Common myeloid progenitor, CD34-positive (primary cell): Measurements from ENCODE around the gene NTN3.

Source experiments
- CTCF ChIA-PET: fragments of 350-600 bp; sonication (Branson Sonifier 250); formaldehyde crosslinking; loops from one replicate; lab custom pipeline; 2021; ENCODE audit warnings: antibody characterized with exemption; lab: Charles Lee
- POLR2A ChIA-PET: fragments of 350-600 bp; sonication (Branson Sonifier 250); formaldehyde crosslinking; loops from one replicate; lab custom pipeline; 2021; ENCODE audit warnings: antibody characterized with exemption; lab: Charles Lee
- DNase-seq, 3 donors: peaks; one replicate each; pipeline versions ENCODE4 v3.0.0 to v3.0.0-alpha.2; 2013
- H3K27ac ChIP-seq, 2 experiments: 1 replicate in 1 of 2; 2 replicates in 1 of 2; pipeline ENCODE4 v1.7.0; 2013; ENCODE audit warnings: inconsistent platforms in 2 of 2, low read length in 2 of 2, mild to moderate bottlenecking in 2 of 2, low read depth in 1 of 2, moderate library complexity in 1 of 2; ENCODE audit not compliant: severe bottlenecking in 2 of 2, insufficient read depth in 1 of 2, poor library complexity in 1 of 2
- H3K27me3 ChIP-seq, 5 experiments: replicated peaks in 2 of 5; 1 replicate in 3 of 5; 2 replicates in 2 of 5; pipeline versions ENCODE4 v1.6.1 to v1.7.0; 2013; ENCODE audit warnings: low read length in 4 of 5, mild to moderate bottlenecking in 2 of 5, moderate library complexity in 2 of 5, inconsistent platforms in 1 of 5; ENCODE audit not compliant: insufficient read depth in 5 of 5, control insufficient read depth in 4 of 5
- H3K36me3 ChIP-seq, 4 experiments: 1 replicate in 2 of 4; 2 replicates in 2 of 4; pipeline versions ENCODE4 v1.6.1 to v1.7.0; 2013; ENCODE audit warnings: low read length in 3 of 4, control low read depth in 1 of 4, mild to moderate bottlenecking in 1 of 4; ENCODE audit not compliant: control insufficient read depth in 4 of 4, insufficient read depth in 4 of 4
- H3K4me1 ChIP-seq, 4 experiments: 1 replicate in 3 of 4; 2 replicates in 1 of 4; pipeline versions ENCODE4 v1.6.1 to v1.7.1; 2013; ENCODE audit warnings: low read length in 3 of 4, mild to moderate bottlenecking in 3 of 4, control low read depth in 1 of 4, inconsistent platforms in 1 of 4, moderate library complexity in 1 of 4; ENCODE audit not compliant: control insufficient read depth in 4 of 4, insufficient read depth in 4 of 4; ENCODE audit errors: control extremely low read depth in 1 of 4
- H3K4me3 ChIP-seq, 7 experiments: 1 replicate in 4 of 7; 2 replicates in 3 of 7; pipeline versions ENCODE4 v1.5.1 to v1.7.0; 2013; ENCODE audit warnings: mild to moderate bottlenecking in 7 of 7, low read length in 6 of 7, moderate library complexity in 6 of 7, inconsistent platforms in 2 of 7, low read depth in 2 of 7, control low read depth in 1 of 7; ENCODE audit not compliant: insufficient read depth in 4 of 7, control insufficient read depth in 1 of 7; ENCODE audit errors: extremely low read depth in 1 of 7
- H3K9me3 ChIP-seq, 5 experiments: 1 replicate in 4 of 5; 2 replicates in 1 of 5; pipeline versions ENCODE4 v1.6.1 to v1.7.1; 2013; ENCODE audit warnings: low read length in 4 of 5, mild to moderate bottlenecking in 2 of 5, inconsistent platforms in 1 of 5, low read depth in 1 of 5, moderate library complexity in 1 of 5; ENCODE audit not compliant: control insufficient read depth in 4 of 5, insufficient read depth in 2 of 5; ENCODE audit errors: control extremely low read depth in 1 of 5
- WGBS: methylation state at CpG from one replicate; pipeline ENCODE4 v1.1.5; 2013; ENCODE audit not compliant: insufficient coverage; 5-methylcytosine and 5-hydroxymethylcytosine counted together

NTN3 gene

DNA sequence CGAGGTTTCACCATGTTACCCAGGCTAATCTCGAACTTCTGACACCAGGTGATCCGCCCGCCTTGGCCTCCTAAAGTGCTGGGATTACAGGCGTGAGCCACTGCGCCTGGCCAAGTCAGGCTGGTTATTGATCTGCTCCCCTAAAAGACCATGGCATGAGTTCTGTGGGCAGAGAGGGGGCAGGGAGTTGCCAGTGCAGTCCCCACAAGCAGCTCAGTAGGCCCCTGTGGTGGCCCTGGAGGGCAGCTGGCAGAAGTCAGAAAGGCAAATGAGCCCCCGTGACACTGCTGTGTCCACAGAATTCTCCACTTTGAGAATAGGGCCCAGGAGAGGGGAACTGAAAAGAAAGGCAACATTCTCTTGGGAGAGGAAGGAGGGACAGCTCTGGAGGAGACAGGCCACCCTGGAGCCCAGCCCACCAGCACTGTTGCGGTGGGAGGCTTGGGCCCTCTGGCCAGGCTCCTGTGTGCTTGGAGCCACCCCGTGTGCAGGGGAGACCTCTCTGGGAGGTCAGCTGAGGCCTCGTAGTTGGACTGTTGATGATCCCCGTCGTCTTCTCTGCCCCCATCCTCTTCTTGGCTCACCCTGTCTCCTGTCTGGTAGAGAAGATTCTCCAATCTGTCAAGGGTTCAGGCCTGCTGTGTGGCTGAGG is 47.0 kb downstream of the NTN3 start:
- peak overlapping the region in 1 of 7 experiments; percentile 14 for H3K4me3 ChIP-seq
- no peaks in the 10 kb centered on the region for H3K27me3 ChIP-seq
- no peak for DNase-seq
- H3K27ac ChIP-seq = peak overlapping the region in 1 of 2 experiments; percentile 51
- ChIA-PET CTCF (no interaction called here), POLR2A (interaction anchor here (3.7 kb wide), 1 partner anchor 13 kb away, joined by 24 read pairs; the partner anchor contains the start of gene CEMP1)
- H3K4me1 ChIP-seq = peaks cover 10 to 68% (median 67%) of the 10 kb centered on the region in 4 experiments
- H3K9me3 ChIP-seq = no peaks in the 10 kb centered on the region
- 95% methylated on average over 10 of the region's 12 CpGs for WGBS
- H3K36me3 ChIP-seq = peaks cover 0 to 29% (median 8%) of the 10 kb centered on the region in 4 experiments

DNA sequence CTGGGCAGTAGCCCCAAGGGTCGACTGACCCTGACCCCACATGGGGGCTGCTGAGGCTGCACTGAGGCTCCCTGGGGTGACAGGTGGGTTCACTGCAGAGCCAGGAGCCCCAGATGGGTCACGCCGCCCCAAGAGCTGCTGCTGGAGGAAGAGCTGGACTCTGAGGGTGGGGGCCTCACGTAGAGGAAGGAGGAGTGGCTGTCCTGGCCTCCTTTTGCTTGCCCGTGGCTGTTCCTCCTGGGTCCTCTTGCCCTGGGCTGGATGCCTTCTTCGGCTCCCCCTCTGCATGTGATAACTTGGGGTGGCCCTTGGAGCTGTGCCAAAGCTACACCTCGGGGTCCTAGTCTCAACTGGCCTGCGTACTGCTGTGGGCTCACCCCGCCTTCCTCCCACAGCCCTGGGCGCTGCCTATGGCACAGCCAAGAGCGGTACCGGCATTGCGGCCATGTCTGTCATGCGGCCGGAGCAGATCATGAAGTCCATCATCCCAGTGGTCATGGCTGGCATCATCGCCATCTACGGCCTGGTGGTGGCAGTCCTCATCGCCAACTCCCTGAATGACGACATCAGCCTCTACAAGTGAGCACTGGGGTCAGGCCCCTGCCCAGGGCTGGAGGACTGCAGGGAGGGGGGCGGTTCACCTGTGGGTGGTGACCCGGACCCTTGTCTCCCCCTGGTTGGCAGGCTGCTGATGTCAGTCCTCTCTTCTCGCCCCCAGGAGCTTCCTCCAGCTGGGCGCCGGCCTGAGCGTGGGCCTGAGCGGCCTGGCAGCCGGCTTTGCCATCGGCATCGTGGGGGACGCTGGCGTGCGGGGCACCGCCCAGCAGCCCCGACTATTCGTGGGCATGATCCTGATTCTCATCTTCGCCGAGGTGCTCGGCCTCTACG is 48.0 kb downstream of the NTN3 start:
- Histone ChIP-seq H3K9me3 (no peaks in the 10 kb centered on the region), H3K36me3 (peaks cover 0 to 39% (median 16%) of the 10 kb centered on the region in 4 experiments), H3K4me3 (peak overlapping the region in 1 of 7 experiments; percentile 33), H3K27me3 (no peaks in the 10 kb centered on the region), H3K27ac (peak overlapping the region in 1 of 2 experiments; percentile 51), H3K4me1 (peaks cover 10 to 65% (median 63%) of the 10 kb centered on the region in 4 experiments)
- ChIA-PET CTCF (interaction anchor here (2.4 kb wide), 1 partner anchor 12 kb away, joined by 7 read pairs; the partner anchor contains the start of gene CEMP1), POLR2A (interaction anchor here (1.7 to 3.7 kb wide), 2 partner anchors 10 to 12 kb away, joined by 11 to 24 read pairs; partner anchors contain the start of gene CEMP1)
- WGBS = 91% methylated on average over 33 of the region's 39 CpGs
- DNase-seq = no peak

DNA sequence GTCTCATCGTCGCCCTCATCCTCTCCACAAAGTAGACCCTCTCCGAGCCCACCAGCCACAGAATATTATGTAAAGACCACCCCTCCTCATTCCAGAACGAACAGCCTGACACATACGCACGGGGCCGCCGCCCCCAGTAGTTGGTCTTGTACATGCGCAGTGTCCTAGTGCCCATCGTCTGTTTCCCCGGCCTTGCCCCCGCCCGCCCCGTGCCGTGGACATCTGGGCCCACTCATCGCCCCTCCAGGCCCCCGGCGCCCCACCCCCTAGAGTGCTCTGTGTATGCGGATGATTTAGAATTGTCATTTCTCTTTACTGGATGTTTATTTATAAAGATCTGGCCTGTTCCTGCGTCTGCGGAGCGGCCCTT is 48.6 kb downstream of the NTN3 start:
- peaks cover 0 to 45% (median 19%) of the 10 kb centered on the region in 4 experiments for H3K36me3 ChIP-seq
- H3K27ac ChIP-seq = peak overlapping the region in 1 of 2 experiments; percentile 34
- H3K9me3 ChIP-seq = no peaks in the 10 kb centered on the region
- POLR2A ChIA-PET = interaction anchor here (1.0 to 3.7 kb wide), 5 partner anchors 10 to 364 kb away, joined by 3 to 24 read pairs (median 4); partner anchors contain the start of genes CEMP1, PDPK1 and TRAF7
- peaks cover 10 to 63% (median 62%) of the 10 kb centered on the region in 4 experiments for H3K4me1 ChIP-seq
- no peaks in the 10 kb centered on the region for H3K27me3 ChIP-seq
- 66% methylated on average over 19 of the region's 22 CpGs for WGBS
- CTCF ChIA-PET = interaction anchor here (0.8 to 2.4 kb wide), 4 partner anchors 9 to 19 kb away, joined by 3 to 7 read pairs (median 4); partner anchors contain the start of gene CEMP1
- DNase-seq = no peak
- peak overlapping the region in 3 of 7 experiments; percentile 33 to 64 (median 60) for H3K4me3 ChIP-seq

DNA sequence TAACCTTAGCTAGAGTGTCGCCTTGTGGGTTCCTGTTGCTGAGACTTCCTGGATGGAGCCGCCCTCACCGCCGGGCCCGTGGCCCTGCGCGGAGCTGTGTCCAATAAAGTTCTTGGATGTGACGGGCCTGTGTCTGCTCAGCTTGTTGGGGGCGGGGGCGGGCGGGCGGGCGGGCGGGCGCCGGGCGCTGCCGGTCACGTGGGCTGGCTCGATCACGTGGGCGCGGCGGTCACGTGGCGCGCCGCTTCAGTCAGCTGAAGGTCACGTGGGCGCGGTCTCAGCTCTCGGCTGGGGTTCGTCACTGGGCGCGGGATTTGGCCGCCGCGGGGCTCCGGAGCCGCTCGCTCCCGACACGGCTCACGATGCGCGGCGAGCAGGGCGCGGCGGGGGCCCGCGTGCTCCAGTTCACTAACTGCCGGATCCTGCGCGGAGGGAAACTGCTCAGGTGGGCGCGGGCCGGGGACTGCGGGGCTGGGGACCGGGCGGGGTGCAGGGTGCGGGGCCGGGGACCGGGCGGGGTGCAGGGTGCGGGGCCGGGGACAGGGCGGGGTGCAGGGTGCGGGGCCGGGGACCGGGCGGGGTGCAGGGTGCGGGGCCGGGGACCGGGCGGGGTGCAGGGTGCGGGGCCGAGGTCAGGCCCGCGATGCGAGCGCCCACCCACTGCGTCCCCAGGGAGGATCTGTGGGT is 49.1 kb downstream of the NTN3 start, which contains the start of gene AMDHD2:
Gene AMDHD2 (plus strand): TSS at position 275 of the 687 bp plus-strand sequence. CDS start 88 bp downstream, at position 363.
- ChIA-PET CTCF (interaction anchor here (0.8 to 2.4 kb wide), 4 partner anchors 9 to 19 kb away, joined by 3 to 7 read pairs (median 4); partner anchors contain the start of gene CEMP1), POLR2A (interaction anchor here (1.0 to 3.7 kb wide), 5 partner anchors 11 to 365 kb away, joined by 3 to 24 read pairs (median 4); partner anchors contain the start of genes CEMP1, PDPK1 and TRAF7)
- H3K4me3 ChIP-seq = peak within 1 kb of the TSS; percentile 16 to 80 (median 66)
- 0% methylated on average over 49 of the region's 83 CpGs for WGBS
- H3K9me3 ChIP-seq = no peaks in the 10 kb centered on the region
- peak; percentile 87 to 94 (median 94) for DNase-seq
- H3K27ac ChIP-seq = peak within 1 kb of the TSS in 1 of 2 experiments; percentile 43
- H3K36me3 ChIP-seq = peaks cover 0 to 47% (median 21%) of the 10 kb centered on the region in 4 experiments
- peaks cover 10 to 57% (median 56%) of the 10 kb centered on the region in 4 experiments for H3K4me1 ChIP-seq
- H3K27me3 ChIP-seq = no peaks in the 10 kb centered on the region

GRCh38 chr16:2520784-2521531 is 49.9 kb downstream of the NTN3 start:
- H3K27me3 ChIP-seq = no peaks in the 10 kb centered on the region
- CTCF ChIA-PET = interaction anchor here (1.3 to 2.4 kb wide), 3 partner anchors 8 to 14 kb away, joined by 3 to 7 read pairs (median 3); partner anchors contain the start of gene CEMP1
- H3K36me3 ChIP-seq = peaks cover 2 to 49% (median 22%) of the 10 kb centered on the region in 4 experiments
- peak; percentile 63 to 86 (median 79) for DNase-seq
- H3K4me1 ChIP-seq = peaks cover 6 to 51% (median 49%) of the 10 kb centered on the region in 4 experiments
- no peaks in the 10 kb centered on the region for H3K9me3 ChIP-seq
- H3K27ac ChIP-seq = peak overlapping the region in 1 of 2 experiments; percentile 43
- peak overlapping the region; percentile 16 to 80 (median 66) for H3K4me3 ChIP-seq
- 34% methylated on average over 29 of the region's 41 CpGs for WGBS
- POLR2A ChIA-PET = interaction anchor here (0.6 to 3.7 kb wide), 7 partner anchors 11 to 636 kb away, joined by 3 to 24 read pairs (median 4); partner anchors contain the start of genes CEMP1, PDPK1 and TRAF7
